Measurements from ENCODE around the gene TM2D1.

Gene TM2D1

GRCh38 chr1:61642475-61643232 lies 82.3 kb downstream of the TM2D1 start:
- no peak for FAIRE-seq

DNA sequence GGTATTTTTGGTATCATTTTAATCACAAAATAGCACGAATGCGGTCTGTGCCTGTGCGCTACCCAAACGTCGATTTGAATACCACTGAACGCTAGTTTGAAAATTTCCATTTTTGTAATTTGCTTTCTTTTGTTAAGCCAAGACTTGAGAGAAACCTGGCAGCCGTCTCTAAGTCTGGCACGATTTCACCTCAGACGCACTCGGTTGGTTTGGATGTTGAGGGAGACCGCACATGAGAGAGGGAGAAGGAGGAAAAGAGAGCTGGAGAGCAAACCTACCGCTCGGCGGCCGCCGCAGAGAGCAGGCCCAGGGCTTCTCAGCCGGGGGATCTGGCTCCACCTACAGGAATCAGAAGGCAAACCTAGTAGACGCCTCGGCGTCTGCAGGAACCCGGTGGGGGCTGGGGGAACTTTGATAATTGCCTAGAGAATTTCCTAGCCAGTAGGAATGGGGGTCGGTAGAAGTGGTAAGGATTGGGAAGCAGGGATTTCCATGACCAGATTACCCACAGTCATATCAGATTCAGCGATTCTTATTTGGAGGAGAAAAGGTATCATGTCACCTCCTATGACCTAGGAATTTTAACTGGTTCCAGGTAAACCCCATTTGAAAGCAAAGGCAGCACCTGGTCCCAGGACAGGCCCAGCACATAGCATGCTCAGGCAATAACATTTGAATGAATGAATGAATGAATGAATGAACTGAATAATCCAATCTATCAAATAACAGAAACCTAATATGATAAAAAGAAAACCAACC lies 83.2 kb downstream of the TM2D1 start:
- no peak for FAIRE-seq

DNA sequence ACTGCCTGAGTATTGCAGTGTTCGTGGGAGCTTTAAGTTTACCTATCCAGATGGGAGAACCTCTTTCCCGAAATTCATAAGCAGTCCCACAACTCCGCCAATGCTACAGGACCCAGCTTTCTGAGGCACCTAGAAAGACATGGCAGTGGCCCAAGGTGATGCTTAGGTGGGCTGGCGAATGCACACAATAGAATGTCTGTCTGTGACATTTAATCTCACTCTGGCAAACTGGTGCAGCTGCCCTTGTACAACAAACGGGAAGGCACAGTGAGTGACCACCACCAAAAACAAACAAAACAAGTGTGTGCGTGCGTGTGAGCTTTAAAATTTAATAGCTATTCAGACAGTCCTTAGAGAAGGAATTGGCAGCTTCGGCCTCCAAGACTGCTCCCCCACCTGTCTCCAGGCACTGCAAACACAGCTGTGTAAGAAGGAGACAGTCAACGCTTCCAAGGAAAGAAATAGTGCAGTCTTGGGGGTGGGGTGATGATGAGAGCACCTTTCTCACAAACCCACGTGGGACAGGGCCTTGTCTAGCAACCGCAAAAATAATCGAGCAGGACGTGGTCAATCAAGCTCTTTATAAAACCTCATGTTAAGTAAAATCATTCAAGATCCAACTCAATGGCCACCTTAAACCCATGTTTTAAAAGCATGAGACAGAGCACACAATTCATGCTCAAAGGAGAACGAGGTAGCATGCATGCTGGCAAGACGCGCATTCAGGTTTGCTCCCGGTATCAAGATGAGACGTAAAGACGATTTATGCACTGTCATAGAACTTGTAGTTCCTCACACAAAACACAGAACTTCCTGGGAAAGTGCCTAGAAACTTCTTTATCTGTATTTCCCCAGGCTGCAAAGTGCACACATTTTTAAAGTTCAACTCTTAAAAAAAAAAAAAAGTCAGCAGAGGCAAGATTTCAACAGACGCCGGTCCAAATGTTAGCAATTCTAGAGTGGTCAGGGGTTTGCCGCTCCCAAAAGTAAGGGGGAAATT lies 84.1 kb downstream of the TM2D1 start:
- FAIRE-seq: no peak

GRCh38 chr1:61639608-61640336 lies 85.2 kb downstream of the TM2D1 start:
- no peak for FAIRE-seq

- no peak for FAIRE-seq
Observed at GRCh38 chr1:61638911-61639605, 85.9 kb downstream of the TM2D1 start.

DNA sequence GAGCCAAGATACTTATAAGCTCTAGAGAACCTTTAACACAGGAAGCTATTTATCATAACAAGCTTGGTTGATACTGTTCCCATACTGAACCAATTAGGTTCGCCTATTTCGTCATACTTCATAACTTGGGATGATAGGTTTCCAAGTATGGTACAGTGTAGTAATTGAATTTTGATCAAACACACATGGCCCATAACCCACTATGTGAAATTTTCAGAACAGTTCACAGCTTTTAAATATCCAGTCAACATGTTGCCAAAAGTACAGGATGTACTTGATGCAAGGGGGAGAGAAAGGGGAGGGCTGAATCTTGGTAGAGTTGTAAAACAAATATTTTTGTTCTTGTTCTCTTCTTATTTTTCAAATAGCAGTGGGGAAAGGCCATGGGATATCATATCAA lies 86.6 kb downstream of the TM2D1 start:
- FAIRE-seq: no peak

DNA sequence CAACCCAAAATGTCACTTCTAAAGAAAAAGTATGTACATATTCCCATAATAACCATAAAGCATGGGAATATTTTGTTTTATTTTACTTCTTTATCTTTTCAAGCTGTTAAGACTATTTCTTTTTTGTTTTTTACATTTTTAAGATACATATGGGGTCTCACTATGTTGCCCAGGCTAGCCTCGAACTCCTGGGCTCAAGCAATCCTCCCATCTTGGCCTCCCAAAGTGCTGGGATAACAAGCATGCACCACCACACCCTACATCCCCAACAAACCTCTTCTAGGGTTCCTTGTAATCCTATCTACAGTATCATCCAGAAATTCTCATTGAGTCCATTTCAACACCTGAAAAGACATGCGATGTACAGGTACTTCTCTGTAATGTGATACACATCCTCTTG lies 87.5 kb downstream of the TM2D1 start:
- FAIRE-seq: no peak

- no peak for FAIRE-seq
Observed at GRCh38 chr1:61636814-61637213, 88.1 kb downstream of the TM2D1 start.

GRCh38 chr1:61636376-61636775 lies 88.6 kb downstream of the TM2D1 start:
- no peak for FAIRE-seq

GRCh38 chr1:61635557-61635956 lies 89.4 kb downstream of the TM2D1 start:
- no peak for FAIRE-seq

DNA sequence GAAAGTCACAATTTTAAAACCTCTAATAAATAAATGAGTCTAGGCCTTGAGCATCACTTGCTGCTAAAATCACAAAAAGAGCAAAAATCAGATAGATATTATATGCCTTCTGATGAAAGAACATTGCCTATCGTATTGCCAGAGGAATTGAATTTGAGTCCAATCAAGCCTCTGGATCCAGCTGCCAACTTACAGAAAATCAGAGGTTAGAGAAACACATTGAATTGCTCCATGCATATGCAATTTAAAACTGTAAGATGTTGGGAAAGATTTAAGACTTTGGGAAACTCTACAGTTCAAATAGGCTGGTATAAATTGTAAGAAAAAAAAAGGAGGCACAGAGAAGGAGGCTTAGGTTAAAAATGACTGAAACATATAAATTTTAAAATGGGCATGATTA lies 93.5 kb downstream of the TM2D1 start:
- no peak for FAIRE-seq

Measured in colon (tissue), 2 donors.